ENCODE measurements around the gene GATD1. TPM values are rescaled to one million over a fixed set of nuclear protein-coding genes. Genes with fewer than 3 reads are reported as not detected.

GATD1 gene
- polyA plus RNA-seq, 1 experiment, result 37.9 TPM

DNA sequence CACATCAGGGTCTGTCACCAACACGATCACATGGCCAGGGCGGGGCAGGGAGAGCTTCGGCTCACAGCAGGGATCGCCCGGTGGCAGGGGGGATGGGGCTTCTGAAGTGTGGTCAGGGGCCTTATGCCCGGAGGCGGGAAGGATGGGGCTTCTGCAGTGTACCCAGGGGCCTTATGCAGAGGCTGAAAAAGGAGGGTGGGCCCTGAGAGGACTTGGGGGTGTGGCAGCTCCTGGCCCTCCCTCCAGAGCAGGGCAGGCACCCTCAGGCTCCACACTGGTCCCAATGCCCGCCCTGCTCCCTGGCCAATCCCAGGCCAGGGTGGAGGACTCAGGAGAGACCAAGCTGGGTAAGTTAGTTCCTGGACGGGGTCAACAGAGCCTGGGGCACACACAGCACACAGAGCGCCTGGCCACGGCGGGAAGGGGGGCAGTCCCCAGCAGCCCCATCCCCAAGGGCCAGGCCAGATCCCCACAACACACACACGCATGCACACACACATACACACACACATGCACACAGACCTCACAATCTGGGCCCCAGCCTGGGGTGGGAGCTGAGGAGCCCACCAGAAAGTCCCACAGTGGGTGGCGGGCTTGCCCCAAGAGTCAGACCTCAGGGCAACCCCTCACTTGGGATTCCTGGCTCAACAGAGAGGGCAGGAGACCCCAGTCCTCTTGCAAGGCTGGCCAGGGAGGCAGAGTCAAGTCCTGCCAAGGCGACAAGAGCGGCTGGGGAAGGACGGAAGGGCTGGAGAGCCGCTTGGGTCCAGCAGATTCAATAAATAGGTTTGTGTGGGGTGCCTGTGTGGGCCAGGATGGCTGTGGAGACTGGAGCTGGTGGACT, 13.7 kb upstream of the GATD1 start:
- POLR2A ChIA-PET, result no interaction called here
- peaks cover 2% of the 10 kb centered on the region for H3K36me3 ChIP-seq (ENCODE audit: control insufficient read depth, insufficient read depth, low read length)
- H3K4me3 ChIP-seq (ENCODE audit: low read depth, low read length), result no peak overlapping the region
- no peak for TF ChIP-seq CTCF (IDR thresholded peaks at IDR 0.05; ENCODE audit: insufficient read depth, low read depth, low read length)
- no peaks in the 10 kb centered on the region for H3K27me3 ChIP-seq (ENCODE audit: control insufficient read depth, insufficient read depth, low read length)
- CTCF ChIA-PET, result interaction anchor here (0.7 kb wide), 2 partner anchors 23 to 89 kb away, joined by 3 read pairs; no protein-coding TSS in a partner anchor
- no peak for DNase-seq (ENCODE audit: low read depth)

DNA sequence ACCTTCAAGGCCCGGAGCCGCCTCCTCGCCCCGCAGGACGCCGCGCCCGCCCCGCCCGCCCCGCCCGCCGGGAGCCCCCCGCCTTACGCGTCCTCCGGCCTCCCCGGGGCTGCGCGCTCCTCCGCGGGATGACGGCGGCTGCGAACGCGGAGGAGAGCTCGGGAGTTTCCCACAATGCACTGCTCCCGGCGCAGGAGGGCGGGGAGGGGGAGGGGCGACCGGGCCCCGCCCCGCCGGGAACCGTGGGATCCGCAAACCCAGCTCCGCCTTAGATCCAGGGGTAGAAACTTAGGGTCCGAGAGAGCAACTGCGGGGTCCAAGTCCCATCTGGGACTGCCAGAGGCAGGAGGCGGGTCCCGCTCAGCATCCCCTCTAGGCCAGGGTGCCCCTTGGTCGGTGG, 12.7 kb upstream of the GATD1 start, which contains the start of gene CEND1:
CEND1 (minus strand) TSS at position 148 of the 400 bp plus-strand sequence. CDS start 1,514 bp downstream, outside the sequence.
- POLR2A ChIA-PET, result no interaction called here
- no peak for TF ChIP-seq CTCF (IDR thresholded peaks at IDR 0.05; ENCODE audit: insufficient read depth, low read depth, low read length)
- DNase-seq (ENCODE audit: low read depth), result no peak
- no peaks in the 10 kb centered on the region for H3K27me3 ChIP-seq (ENCODE audit: control insufficient read depth, insufficient read depth, low read length)
- H3K36me3 ChIP-seq (ENCODE audit: control insufficient read depth, insufficient read depth, low read length), result peaks cover 2% of the 10 kb centered on the region
- CTCF ChIA-PET, result no interaction called here
- peak within 1 kb of the TSS; percentile 23 for H3K4me3 ChIP-seq (ENCODE audit: low read depth, low read length)

DNA sequence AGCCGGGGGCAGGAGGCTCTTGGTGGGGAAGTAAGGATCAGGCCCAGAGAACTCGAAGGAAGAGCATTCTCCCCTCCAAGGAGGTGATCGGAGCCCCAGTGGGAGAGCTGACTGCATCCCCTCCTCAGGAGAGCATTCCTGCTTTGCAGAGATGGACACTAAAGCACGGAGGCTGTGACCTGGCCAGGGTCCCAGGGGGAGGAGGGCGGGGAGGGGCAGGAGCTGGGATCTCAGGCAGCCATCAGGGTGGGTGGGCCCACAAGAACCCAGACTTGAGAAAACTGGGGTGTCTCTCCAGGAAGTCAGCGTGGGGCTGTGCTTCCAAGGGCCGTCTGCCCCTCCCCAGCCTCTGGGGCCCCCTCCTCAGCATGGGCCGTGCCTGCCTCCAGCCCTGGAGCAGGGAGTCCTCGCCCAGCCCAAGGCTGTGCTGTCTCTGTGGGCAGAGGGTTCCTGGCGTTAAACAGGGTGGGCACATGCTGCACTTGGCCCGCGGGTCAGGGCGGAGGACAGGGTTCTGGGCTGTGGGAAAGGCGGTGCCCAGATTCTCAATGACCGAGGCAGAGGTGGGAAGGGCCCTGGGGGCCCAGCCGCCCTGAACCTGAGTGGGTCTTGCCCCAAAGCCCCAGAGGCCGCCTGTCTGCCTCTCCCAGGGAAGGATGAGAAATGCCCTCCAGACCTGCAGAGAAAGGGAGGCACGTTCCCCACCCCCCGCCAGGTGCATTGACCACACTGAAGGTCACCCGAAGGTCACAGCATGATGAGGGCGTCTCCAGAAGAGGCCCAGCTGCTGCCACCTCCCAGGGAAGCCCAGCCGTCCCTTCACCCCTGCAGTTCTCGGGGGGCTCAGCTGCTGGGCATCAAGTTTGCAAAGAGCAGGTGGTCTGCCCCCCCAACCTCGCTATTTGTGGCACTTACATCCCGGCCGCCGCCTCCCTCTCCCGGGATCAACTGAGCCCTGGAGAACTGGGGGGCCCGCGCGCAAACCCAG, 12.0 kb upstream of the GATD1 start:
- POLR2A ChIA-PET, result no interaction called here
- no peak for TF ChIP-seq CTCF (IDR thresholded peaks at IDR 0.05; ENCODE audit: insufficient read depth, low read depth, low read length)
- CTCF ChIA-PET, result no interaction called here
- Histone ChIP-seq H3K36me3 (ENCODE audit: control insufficient read depth, insufficient read depth, low read length) (peaks cover 2% of the 10 kb centered on the region), H3K27me3 (ENCODE audit: control insufficient read depth, insufficient read depth, low read length) (no peaks in the 10 kb centered on the region), H3K4me3 (ENCODE audit: low read depth, low read length) (peak overlapping the region; percentile 23)
- DNase-seq (ENCODE audit: low read depth), result no peak

DNA sequence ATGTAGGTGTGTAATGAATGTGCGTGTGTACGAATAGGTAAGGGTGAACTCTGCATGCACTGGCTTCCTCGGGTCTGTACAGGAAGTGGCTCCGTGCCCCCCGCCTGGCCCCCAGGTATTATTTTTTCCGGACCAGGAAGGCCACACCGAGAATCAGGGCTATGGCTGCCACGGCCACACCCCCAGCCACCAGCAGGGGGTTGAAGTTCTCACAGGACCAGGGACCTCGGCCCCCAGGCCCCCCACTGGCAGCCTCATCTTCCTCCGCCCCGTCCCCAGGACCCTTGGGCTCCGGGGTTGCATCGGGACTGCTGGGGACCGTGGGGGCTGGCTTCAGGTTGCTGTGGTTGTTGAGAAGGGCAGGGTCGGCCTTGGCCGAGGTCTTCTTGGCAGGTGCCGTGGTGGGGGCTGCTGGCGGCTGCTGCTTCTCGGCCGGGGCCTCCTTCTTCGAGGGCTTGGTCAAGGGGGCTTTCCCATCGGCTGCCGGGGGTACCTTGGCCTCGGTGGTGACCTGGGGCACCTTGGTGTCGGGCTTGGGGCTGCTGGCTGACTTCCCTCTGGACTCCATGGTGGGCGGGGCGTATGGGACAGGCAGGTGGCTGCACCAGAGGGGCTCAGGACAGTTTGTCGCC, 10.8 kb upstream of the GATD1 start:
- H3K36me3 ChIP-seq (ENCODE audit: control insufficient read depth, insufficient read depth, low read length), result peaks cover 2% of the 10 kb centered on the region
- DNase-seq (ENCODE audit: low read depth), result no peak
- CTCF ChIA-PET, result interaction anchor here (0.5 kb wide), 1 partner anchor 177 kb away, joined by 3 read pairs; no protein-coding TSS in a partner anchor
- H3K4me3 ChIP-seq (ENCODE audit: low read depth, low read length), result no peak overlapping the region
- no peaks in the 10 kb centered on the region for H3K27me3 ChIP-seq (ENCODE audit: control insufficient read depth, insufficient read depth, low read length)
- POLR2A ChIA-PET, result no interaction called here
- TF ChIP-seq CTCF (IDR thresholded peaks at IDR 0.05; ENCODE audit: insufficient read depth, low read depth, low read length), result no peak

Data from BJ (cell line).